GM06990 (cell line): Measurements from ENCODE around the gene ARHGDIA.

Experiments used
- DNase-seq: peaks from one replicate; pipeline ENCODE4 v3.0.0-alpha.2; 2011; ENCODE audit not compliant: insufficient read length; ENCODE audit errors: extremely low read depth
- H3K27me3 ChIP-seq: replicated peaks from 2 replicates; pipeline ENCODE4 v1.6.0; 2011; ENCODE audit warnings: low read length; ENCODE audit not compliant: control insufficient read depth, insufficient read depth
- H3K36me3 ChIP-seq: 2 replicates; pipeline ENCODE4 v1.5.1; 2011; ENCODE audit warnings: low read length; ENCODE audit not compliant: control insufficient read depth, insufficient read depth
- H3K4me3 ChIP-seq: replicated peaks from 2 replicates; pipeline ENCODE4 v1.5.1; 2011; ENCODE audit warnings: low read depth, mild to moderate bottlenecking, control low read depth, low read length
- TF ChIP-seq, protein P1 (sequence below): IDR thresholded peaks from 2 replicates; pipeline ENCODE4 v1.5.1; 2011; ENCODE audit warnings: low read length, control low read depth, mild to moderate bottlenecking, inconsistent platforms; ENCODE audit not compliant: insufficient read depth, poor library complexity, severe bottlenecking

Gene ARHGDIA

GRCh38 chr17:81833160-81833920 is 37.8 kb downstream of the ARHGDIA start, which contains the start of gene MCRIP1:
TSS of gene MCRIP1 (minus strand) at chr17:81833291. CDS start at chr17:81824506, 8,785 bp downstream.
- DNase-seq: peak; percentile 95
- H3K4me3 ChIP-seq: peak within 1 kb of the TSS; percentile 79
- TF ChIP-seq, protein P1, sequence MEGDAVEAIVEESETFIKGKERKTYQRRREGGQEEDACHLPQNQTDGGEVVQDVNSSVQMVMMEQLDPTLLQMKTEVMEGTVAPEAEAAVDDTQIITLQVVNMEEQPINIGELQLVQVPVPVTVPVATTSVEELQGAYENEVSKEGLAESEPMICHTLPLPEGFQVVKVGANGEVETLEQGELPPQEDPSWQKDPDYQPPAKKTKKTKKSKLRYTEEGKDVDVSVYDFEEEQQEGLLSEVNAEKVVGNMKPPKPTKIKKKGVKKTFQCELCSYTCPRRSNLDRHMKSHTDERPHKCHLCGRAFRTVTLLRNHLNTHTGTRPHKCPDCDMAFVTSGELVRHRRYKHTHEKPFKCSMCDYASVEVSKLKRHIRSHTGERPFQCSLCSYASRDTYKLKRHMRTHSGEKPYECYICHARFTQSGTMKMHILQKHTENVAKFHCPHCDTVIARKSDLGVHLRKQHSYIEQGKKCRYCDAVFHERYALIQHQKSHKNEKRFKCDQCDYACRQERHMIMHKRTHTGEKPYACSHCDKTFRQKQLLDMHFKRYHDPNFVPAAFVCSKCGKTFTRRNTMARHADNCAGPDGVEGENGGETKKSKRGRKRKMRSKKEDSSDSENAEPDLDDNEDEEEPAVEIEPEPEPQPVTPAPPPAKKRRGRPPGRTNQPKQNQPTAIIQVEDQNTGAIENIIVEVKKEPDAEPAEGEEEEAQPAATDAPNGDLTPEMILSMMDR: no peak
- no peaks in the 10 kb centered on the region for H3K27me3 ChIP-seq
- no peaks in the 10 kb centered on the region; the same call in 1 of the 2 replicates for H3K36me3 ChIP-seq

- H3K4me3 ChIP-seq: peak overlapping the region; percentile 79
- no peaks in the 10 kb centered on the region for H3K27me3 ChIP-seq
- TF ChIP-seq, protein P1: no peak
- no peak for DNase-seq
- H3K36me3 ChIP-seq: no peaks in the 10 kb centered on the region; the same call in 1 of the 2 replicates
Observed at GRCh38 chr17:81832608-81833159, 38.5 kb downstream of the ARHGDIA start.

DNA sequence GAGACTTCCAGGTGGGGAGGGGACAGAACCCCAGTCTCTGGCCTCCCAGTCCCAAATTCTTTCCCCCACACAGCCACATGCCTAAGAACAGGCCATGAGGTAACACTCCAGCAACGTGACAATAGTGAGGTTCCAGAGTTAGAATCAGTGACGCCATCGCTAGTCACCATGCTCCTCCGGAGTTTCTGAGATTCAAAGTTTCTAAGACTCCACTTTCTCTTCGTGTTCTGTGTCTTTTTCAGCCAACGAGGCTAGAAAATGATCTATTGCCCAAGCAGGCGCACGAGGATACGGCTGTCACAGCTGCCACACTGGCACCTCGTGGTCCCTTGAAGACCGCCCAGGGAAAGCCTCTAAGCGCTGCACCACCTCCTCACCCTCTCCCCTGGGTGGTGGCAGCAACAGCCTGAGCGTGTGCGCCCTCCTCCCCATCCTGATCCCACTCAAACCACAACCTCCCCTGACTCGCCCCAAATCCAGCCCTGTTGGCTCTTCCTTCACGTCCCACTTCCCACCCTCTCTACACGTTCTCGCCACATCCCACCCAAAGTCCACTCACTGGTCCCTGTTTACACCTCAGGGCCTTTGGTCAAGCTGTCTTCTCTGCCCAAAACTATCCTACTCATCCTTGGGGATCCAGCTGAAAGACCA is 39.1 kb downstream of the ARHGDIA start:
- peak overlapping the region; percentile 79 for H3K4me3 ChIP-seq
- H3K36me3 ChIP-seq: no peaks in the 10 kb centered on the region; the same call in 1 of the 2 replicates
- peak; percentile 48 for DNase-seq
- H3K27me3 ChIP-seq: no peaks in the 10 kb centered on the region
- TF ChIP-seq, protein P1: peak; percentile 3

DNA sequence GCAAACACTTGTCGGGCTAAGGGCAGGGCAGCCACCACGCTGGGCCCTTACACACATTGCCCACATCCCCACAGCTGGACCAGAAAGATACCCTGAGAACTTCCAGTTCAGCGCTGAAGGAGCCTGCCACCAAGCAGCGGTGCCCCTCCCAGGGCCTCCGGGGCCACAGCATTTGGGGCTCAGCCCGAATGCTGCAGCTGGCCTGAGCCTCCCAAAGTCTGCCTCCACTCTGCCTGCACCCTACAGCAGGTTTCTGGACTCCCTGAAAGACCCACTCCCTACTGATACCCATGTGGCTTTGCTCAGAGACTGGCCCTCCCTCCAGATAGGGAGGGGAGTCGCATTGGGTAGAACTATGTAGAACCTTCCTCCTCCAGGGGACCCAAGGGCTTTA is 39.6 kb downstream of the ARHGDIA start:
- H3K4me3 ChIP-seq: peak overlapping the region; percentile 79
- no peaks in the 10 kb centered on the region for H3K27me3 ChIP-seq
- TF ChIP-seq, protein P1: no peak
- H3K36me3 ChIP-seq: no peaks in the 10 kb centered on the region; the same call in 1 of the 2 replicates
- no peak for DNase-seq

GRCh38 chr17:81829858-81830257 is 41.3 kb downstream of the ARHGDIA start:
- no peaks in the 10 kb centered on the region for H3K36me3 ChIP-seq
- no peak overlapping the region for H3K4me3 ChIP-seq
- TF ChIP-seq, protein P1: no peak
- H3K27me3 ChIP-seq: no peaks in the 10 kb centered on the region
- DNase-seq: no peak
